Measurements from ENCODE around the gene UBN1.

UBN1 gene

DNA sequence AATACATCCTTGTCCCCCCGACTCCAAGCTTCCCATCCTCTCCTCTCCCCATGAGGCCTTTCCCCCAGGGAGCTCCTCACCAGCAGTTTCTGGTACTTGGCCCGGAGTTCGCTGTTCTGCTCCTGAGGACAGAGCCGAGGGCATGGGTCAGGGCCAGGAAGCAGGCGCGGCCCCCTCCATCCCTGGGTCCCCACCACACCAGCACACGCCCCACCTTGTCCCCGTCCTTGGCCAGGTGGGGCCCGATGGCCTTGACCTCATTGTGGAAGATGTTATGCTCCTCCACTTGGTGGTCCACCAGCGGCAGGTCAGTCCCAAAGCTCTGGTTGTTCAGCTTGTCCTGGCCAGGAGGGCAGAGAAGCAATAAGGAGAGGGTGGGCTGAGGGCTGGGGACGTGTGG is 53.5 kb downstream of the UBN1 start:
- Histone ChIP-seq H4K20me1 (ENCODE audit: insufficient read depth, low read length) (no peaks in the 10 kb centered on the region), H3K79me2 (ENCODE audit: insufficient read depth, low read length) (no peaks in the 10 kb centered on the region), H3K9me3 (ENCODE audit: low read length) (no peaks in the 10 kb centered on the region), H3K4me2 (ENCODE audit: low read length) (no peak overlapping the region), H3K9ac (ENCODE audit: low read length) (no peak overlapping the region), H3K27me3 (ENCODE audit: insufficient read depth, low read length) (peaks cover 8% of the 10 kb centered on the region; the same call in 1 of the 2 replicates), H3K27ac (ENCODE audit: low read depth, low read length, poor library complexity, severe bottlenecking) (no peak overlapping the region), H3K36me3 (ENCODE audit: insufficient read depth, low read length) (no peaks in the 10 kb centered on the region; the same call in 1 of the 2 replicates), H3K9me2 (ENCODE audit: low read depth, low read length) (no peaks in the 10 kb centered on the region), H2AFZ (ENCODE audit: low read length) (no peak overlapping the region), H3K4me3 (ENCODE audit: low read depth, low read length, poor library complexity, severe bottlenecking) (no peak overlapping the region), H3F3A (ENCODE audit: insufficient read depth, low read length) (no peaks in the 10 kb centered on the region), H3K4me1 (ENCODE audit: insufficient read depth, low read length, severe bottlenecking) (no peaks in the 10 kb centered on the region)
- TF ChIP-seq EZH2 (IDR thresholded peaks at IDR 0.05; ENCODE audit: borderline replicate concordance, low read length) = no peak
- TF ChIP-seq, protein P1, sequence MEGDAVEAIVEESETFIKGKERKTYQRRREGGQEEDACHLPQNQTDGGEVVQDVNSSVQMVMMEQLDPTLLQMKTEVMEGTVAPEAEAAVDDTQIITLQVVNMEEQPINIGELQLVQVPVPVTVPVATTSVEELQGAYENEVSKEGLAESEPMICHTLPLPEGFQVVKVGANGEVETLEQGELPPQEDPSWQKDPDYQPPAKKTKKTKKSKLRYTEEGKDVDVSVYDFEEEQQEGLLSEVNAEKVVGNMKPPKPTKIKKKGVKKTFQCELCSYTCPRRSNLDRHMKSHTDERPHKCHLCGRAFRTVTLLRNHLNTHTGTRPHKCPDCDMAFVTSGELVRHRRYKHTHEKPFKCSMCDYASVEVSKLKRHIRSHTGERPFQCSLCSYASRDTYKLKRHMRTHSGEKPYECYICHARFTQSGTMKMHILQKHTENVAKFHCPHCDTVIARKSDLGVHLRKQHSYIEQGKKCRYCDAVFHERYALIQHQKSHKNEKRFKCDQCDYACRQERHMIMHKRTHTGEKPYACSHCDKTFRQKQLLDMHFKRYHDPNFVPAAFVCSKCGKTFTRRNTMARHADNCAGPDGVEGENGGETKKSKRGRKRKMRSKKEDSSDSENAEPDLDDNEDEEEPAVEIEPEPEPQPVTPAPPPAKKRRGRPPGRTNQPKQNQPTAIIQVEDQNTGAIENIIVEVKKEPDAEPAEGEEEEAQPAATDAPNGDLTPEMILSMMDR (IDR thresholded peaks at IDR 0.05; ENCODE audit: low read length) = no peak

DNA sequence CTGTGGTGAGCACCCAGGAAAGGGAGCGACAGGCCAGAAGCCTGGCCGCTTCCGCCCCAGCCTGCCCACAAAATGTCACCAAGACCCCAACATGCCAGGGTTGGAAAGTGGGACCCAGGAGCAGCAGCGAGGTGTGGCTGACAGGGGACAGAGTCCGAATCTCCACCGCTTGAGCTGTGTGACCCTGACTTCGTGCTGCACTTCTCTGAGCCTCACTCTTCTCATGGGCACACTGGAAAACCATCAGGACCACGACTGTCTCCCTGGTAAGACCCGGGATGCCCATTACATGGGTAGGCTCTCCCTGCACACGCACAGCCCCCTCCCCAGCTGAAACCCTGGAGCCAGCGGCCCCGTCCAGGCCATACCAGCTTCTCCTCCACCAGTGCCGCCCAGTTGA is 54.8 kb downstream of the UBN1 start:
- no peaks in the 10 kb centered on the region for H3K9me2 ChIP-seq (ENCODE audit: low read depth, low read length)
- no peaks in the 10 kb centered on the region for H3F3A ChIP-seq (ENCODE audit: insufficient read depth, low read length)
- H3K4me1 ChIP-seq (ENCODE audit: insufficient read depth, low read length, severe bottlenecking) = no peaks in the 10 kb centered on the region
- TF ChIP-seq, protein P1 (IDR thresholded peaks at IDR 0.05; ENCODE audit: low read length) = no peak
- no peak for TF ChIP-seq EZH2 (IDR thresholded peaks at IDR 0.05; ENCODE audit: borderline replicate concordance, low read length)
- H3K36me3 ChIP-seq (ENCODE audit: insufficient read depth, low read length) = no peaks in the 10 kb centered on the region; the same call in 1 of the 2 replicates
- H3K4me2 ChIP-seq (ENCODE audit: low read length) = no peak overlapping the region
- H4K20me1 ChIP-seq (ENCODE audit: insufficient read depth, low read length) = no peaks in the 10 kb centered on the region
- H3K9ac ChIP-seq (ENCODE audit: low read length) = no peak overlapping the region
- no peak overlapping the region for H3K4me3 ChIP-seq (ENCODE audit: low read depth, low read length, poor library complexity, severe bottlenecking)
- H3K9me3 ChIP-seq (ENCODE audit: low read length) = no peaks in the 10 kb centered on the region
- no peak overlapping the region for H3K27ac ChIP-seq (ENCODE audit: low read depth, low read length, poor library complexity, severe bottlenecking)
- no peak overlapping the region for H2AFZ ChIP-seq (ENCODE audit: low read length)
- H3K27me3 ChIP-seq (ENCODE audit: insufficient read depth, low read length) = peaks cover 8% of the 10 kb centered on the region; the same call in 1 of the 2 replicates
- no peaks in the 10 kb centered on the region for H3K79me2 ChIP-seq (ENCODE audit: insufficient read depth, low read length)

DNA sequence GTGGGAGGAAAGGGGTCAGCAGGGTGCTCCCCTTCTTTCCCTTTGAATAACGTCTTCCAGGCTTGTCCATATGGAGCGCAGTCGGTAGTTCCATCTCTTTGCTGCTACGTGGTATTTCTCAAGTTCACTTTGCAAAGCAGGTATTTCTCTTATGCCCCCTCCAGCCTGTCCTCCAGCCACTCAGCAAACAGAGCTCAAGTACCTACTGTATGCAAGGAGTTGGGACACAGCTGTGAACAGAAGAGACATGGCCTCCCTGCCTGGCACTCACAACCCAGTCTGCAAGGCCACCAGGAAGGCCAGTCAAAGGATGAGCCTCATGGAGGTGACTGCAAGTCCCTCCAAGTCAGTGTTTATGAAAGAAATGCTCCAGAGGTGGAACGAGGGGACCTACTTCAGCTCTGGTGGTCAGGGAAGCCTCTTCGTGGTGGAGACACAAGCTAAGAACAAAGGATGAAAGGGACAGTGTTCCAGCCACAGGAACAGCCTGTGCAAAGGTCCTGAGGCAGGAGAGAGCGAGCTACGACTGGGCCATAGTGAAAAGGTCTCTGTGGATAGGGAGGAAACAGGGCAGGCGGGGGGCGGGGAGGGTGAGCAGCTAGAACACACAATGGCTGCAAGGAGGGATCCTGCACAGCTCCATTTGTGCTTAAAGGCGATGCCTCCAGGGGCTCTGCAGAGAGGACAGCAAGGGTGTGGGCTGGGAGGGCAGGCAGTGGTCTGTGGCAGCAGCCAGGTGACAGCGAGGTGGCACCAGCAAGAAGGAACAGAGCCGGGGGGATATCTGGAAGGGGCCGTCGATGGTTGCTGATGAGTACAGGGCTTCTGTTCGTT is 57.0 kb downstream of the UBN1 start:
- Histone ChIP-seq H3K4me2 (ENCODE audit: low read length) (no peak overlapping the region), H3K9me3 (ENCODE audit: low read length) (no peaks in the 10 kb centered on the region), H3K27me3 (ENCODE audit: insufficient read depth, low read length) (peaks cover 8% of the 10 kb centered on the region; the same call in 1 of the 2 replicates), H3K36me3 (ENCODE audit: insufficient read depth, low read length) (no peaks in the 10 kb centered on the region), H3K4me3 (ENCODE audit: low read depth, low read length, poor library complexity, severe bottlenecking) (no peak overlapping the region), H3F3A (ENCODE audit: insufficient read depth, low read length) (no peaks in the 10 kb centered on the region), H2AFZ (ENCODE audit: low read length) (no peak overlapping the region), H3K79me2 (ENCODE audit: insufficient read depth, low read length) (no peaks in the 10 kb centered on the region), H4K20me1 (ENCODE audit: insufficient read depth, low read length) (no peaks in the 10 kb centered on the region), H3K9ac (ENCODE audit: low read length) (no peak overlapping the region), H3K27ac (ENCODE audit: low read depth, low read length, poor library complexity, severe bottlenecking) (no peak overlapping the region), H3K9me2 (ENCODE audit: low read depth, low read length) (no peaks in the 10 kb centered on the region), H3K4me1 (ENCODE audit: insufficient read depth, low read length, severe bottlenecking) (no peaks in the 10 kb centered on the region)
- TF ChIP-seq EZH2 (IDR thresholded peaks at IDR 0.05; ENCODE audit: borderline replicate concordance, low read length) = no peak
- TF ChIP-seq, protein P1 (IDR thresholded peaks at IDR 0.05; ENCODE audit: low read length) = no peak

All from OCI-LY1 (cell line).